Breast epithelium (tissue), 4 donors: ENCODE results near the gene BMP5. TPM values are rescaled to one million over a fixed set of nuclear protein-coding genes. Genes with fewer than 3 reads are reported as not detected.

Source experiments
- DNase-seq, 2 donors: peaks; one replicate each; pipeline ENCODE4 v3.0.0-alpha.2; 2019; ENCODE audit warnings: low spot score in 2 of 2
- H3K27ac ChIP-seq, 2 donors: fragments of 200-600 bp; sonication (generic) in 1 of 2; one replicate each; pipeline ENCODE4 v1.5.1; 2016 to 2019; ENCODE audit warnings: mild to moderate bottlenecking in 1 of 2
- H3K27me3 ChIP-seq, 2 donors: fragments of 200-600 bp; sonication (generic) in 1 of 2; one replicate each; pipeline versions ENCODE4 v1.5.1 to v1.6.0; 2017 to 2019; ENCODE audit warnings: control low read depth in 1 of 2, mild to moderate bottlenecking in 1 of 2
- H3K36me3 ChIP-seq: fragments of 200-600 bp; one replicate; pipeline ENCODE4 v1.5.1; 2019
- H3K4me1 ChIP-seq, 2 donors: fragments of 200-600 bp; sonication (generic); one replicate each; pipeline ENCODE4 v1.5.1; 2016 to 2019; ENCODE audit warnings: control low read depth in 1 of 2
- H3K4me3 ChIP-seq, 3 donors: fragments of 200-600 bp; sonication (generic); 1 replicate in 2 of 3; 2 replicates in 1 of 3; pipeline ENCODE4 v1.5.1; 2016 to 2019; ENCODE audit warnings: mild to moderate bottlenecking in 3 of 3, moderate library complexity in 2 of 3
- H3K9me3 ChIP-seq, 2 donors: fragments of 200-600 bp; sonication (generic) in 1 of 2; one replicate each; pipeline ENCODE4 v1.5.1; 2016 to 2019; ENCODE audit warnings: control low read depth in 1 of 2
- CTCF ChIP-seq, 3 donors: fragments of 450-650 bp; IDR thresholded peaks; one replicate each; pipeline ENCODE4 v1.5.1; 2016 to 2017; ENCODE audit warnings: antibody characterized with exemption in 3 of 3, mild to moderate bottlenecking in 3 of 3, moderate library complexity in 3 of 3
- POLR2A ChIP-seq: fragments of 450-650 bp; IDR thresholded peaks from one replicate; pipeline ENCODE4 v1.6.1; 2016; ENCODE audit warnings: antibody characterized with exemption, mild to moderate bottlenecking, moderate library complexity
- POLR2AphosphoS5 ChIP-seq, 3 donors: sonication (generic); formaldehyde crosslinking; IDR thresholded peaks; one replicate each; pipeline ENCODE4 v1.6.1; 2017; ENCODE audit warnings: antibody characterized with exemption in 3 of 3
- intact Hi-C: fragments of 100-400 bp; cut with DNase I; formaldehyde crosslinking; loops from one replicate; pipeline ENCODE4 v1.15.1; 2023; ENCODE audit warnings: low total_unique reads
- total RNA-seq, 3 donors: library from RNA; depleted of rRNA; stranded (reverse); fragments of >200 nt; gene quantifications; one replicate each; pipeline ENCODE4 v1.1.0, GENCODE V29; 2016

Gene BMP5
- total RNA-seq, 3 donors from 2014 or later: 0.96 to 5.1 (median 1.3) TPM

DNA sequence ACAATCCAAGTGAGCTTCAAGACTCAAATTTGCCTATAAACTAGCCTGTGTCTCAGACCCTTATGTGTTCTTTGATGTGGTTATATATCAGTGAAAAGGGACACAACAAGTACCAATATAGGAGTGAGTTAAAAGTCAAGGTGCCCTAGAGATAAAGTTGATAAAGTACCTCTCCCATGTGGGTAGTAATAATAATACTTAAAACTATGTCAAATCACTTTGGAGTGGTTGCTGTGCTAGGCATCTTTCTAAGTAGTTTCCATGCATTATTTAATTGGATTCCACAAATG lies 100.4 kb downstream of the BMP5 start:
- no peak overlapping the region for H3K27ac ChIP-seq
- DNase-seq: no peak
- H3K27me3 ChIP-seq: no peaks in the 10 kb centered on the region
- TF ChIP-seq POLR2AphosphoS5 (IDR thresholded peaks at IDR 0.05) (no peak), POLR2A (no peak), CTCF (IDR thresholded peaks at IDR 0.05) (no peak)
- H3K4me1 ChIP-seq: no peaks in the 10 kb centered on the region
- H3K9me3 ChIP-seq: no peaks in the 10 kb centered on the region
- intact Hi-C loops: loop anchor here (2.0 kb wide), 1 partner anchor 16 kb away; no protein-coding TSS in a partner anchor
- no peak overlapping the region for H3K4me3 ChIP-seq
- no peaks in the 10 kb centered on the region for H3K36me3 ChIP-seq

- intact Hi-C loops: loop anchor here (2.0 to 5.0 kb wide), 2 partner anchors 16 to 192 kb away; no protein-coding TSS in a partner anchor
- no peak overlapping the region for H3K4me3 ChIP-seq
- TF ChIP-seq CTCF (IDR thresholded peaks at IDR 0.05): no peak
- no peak for TF ChIP-seq POLR2A
- no peak for TF ChIP-seq POLR2AphosphoS5 (IDR thresholded peaks at IDR 0.05)
Measured at GRCh38 chr6:55774286-55775028, 100.9 kb downstream of the BMP5 start.

GRCh38 chr6:55773620-55774216 lies 101.7 kb downstream of the BMP5 start:
- no peaks in the 10 kb centered on the region for H3K36me3 ChIP-seq
- TF ChIP-seq CTCF (IDR thresholded peaks at IDR 0.05): no peak
- no peak for TF ChIP-seq POLR2AphosphoS5 (IDR thresholded peaks at IDR 0.05)
- TF ChIP-seq POLR2A: no peak
- no peak for DNase-seq
- H3K9me3 ChIP-seq: no peaks in the 10 kb centered on the region
- H3K4me1 ChIP-seq: no peaks in the 10 kb centered on the region
- no peak overlapping the region for H3K27ac ChIP-seq
- no peaks in the 10 kb centered on the region for H3K27me3 ChIP-seq
- intact Hi-C loops: loop anchor here (2.0 to 5.0 kb wide), 2 partner anchors 15 to 191 kb away; no protein-coding TSS in a partner anchor
- no peak overlapping the region for H3K4me3 ChIP-seq

More at GRCh38 chr6:55774286-55775028, 100.9 kb downstream of the BMP5 start:
- no peak for DNase-seq
- H3K27ac ChIP-seq: no peak overlapping the region
- no peaks in the 10 kb centered on the region for H3K9me3 ChIP-seq
- H3K27me3 ChIP-seq: no peaks in the 10 kb centered on the region
- H3K4me1 ChIP-seq: no peaks in the 10 kb centered on the region
- H3K36me3 ChIP-seq: no peaks in the 10 kb centered on the region

DNA sequence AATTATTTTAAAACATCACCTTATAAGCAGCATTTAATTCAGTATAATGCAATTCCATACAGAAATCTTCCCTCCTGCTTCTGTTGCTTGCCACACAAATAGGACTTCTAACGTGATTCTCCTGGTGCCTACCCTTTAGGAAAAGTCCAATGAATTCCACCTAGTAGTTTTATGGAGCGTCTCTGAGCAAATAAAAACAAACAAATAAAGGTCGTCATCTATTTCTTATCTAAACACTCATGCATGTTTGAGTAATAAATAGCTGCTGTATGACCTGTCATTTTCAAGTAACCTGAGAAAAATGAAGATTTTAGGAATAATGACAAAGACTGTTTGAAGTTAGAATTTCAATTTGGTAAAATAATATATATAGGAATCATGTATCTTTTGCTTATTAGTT lies 102.7 kb downstream of the BMP5 start:
- H3K27ac ChIP-seq: no peak overlapping the region
- TF ChIP-seq POLR2AphosphoS5 (IDR thresholded peaks at IDR 0.05) (no peak), POLR2A (no peak), CTCF (IDR thresholded peaks at IDR 0.05) (no peak)
- H3K27me3 ChIP-seq: no peaks in the 10 kb centered on the region
- no peaks in the 10 kb centered on the region for H3K36me3 ChIP-seq
- no peaks in the 10 kb centered on the region for H3K4me1 ChIP-seq
- no peaks in the 10 kb centered on the region for H3K9me3 ChIP-seq
- intact Hi-C loops: loop anchor here (5.0 kb wide), 1 partner anchor 190 kb away; no protein-coding TSS in a partner anchor
- no peak for DNase-seq
- H3K4me3 ChIP-seq: no peak overlapping the region

DNA sequence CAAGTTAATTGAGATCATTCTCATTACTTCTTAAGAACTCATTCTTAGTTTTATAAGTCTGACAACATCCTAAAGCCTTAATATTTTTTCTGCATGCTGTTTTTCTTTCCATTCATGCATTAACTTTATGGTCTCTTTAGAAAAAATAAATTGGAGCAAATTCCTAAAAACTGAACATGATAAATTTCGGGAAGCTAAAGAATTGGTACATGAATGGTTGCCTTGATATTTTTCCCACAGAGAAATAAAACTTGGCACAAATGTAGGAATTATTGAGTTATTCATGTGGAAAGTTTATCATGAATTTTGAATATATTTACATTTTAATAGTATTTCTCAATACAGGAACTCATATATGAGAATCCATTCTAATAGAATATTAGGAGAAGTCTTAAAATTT lies 115.9 kb downstream of the BMP5 start:
- Histone ChIP-seq H3K4me3 (no peak overlapping the region), H3K27me3 (no peaks in the 10 kb centered on the region), H3K9me3 (no peaks in the 10 kb centered on the region), H3K4me1 (no peaks in the 10 kb centered on the region), H3K36me3 (no peaks in the 10 kb centered on the region), H3K27ac (no peak overlapping the region)
- no peak for DNase-seq
- intact Hi-C loops: loop anchor here (2.0 kb wide), 1 partner anchor 15 kb away; no protein-coding TSS in a partner anchor
- TF ChIP-seq POLR2AphosphoS5 (IDR thresholded peaks at IDR 0.05): no peak
- no peak for TF ChIP-seq CTCF (IDR thresholded peaks at IDR 0.05)
- TF ChIP-seq POLR2A: no peak
